NCI-H2107 treated with DMSO at 0.1 percent for 48 hours (cell line): ENCODE data around the gene UBE2I.

ENCODE experiments used
- DNase-seq: peaks from one replicate; lab custom pipeline; 2025; ENCODE audit not compliant: unreplicated experiment; lab: John Stamatoyannopoulos, UW

The UBE2I gene

GRCh38 chr16:1356061-1356900 lies 46.8 kb downstream of the UBE2I start:
- DNase-seq: no peak

GRCh38 chr16:1357906-1358566 lies 48.6 kb downstream of the UBE2I start:
- DNase-seq: no peak

GRCh38 chr16:1361685-1362360 lies 52.4 kb downstream of the UBE2I start:
- DNase-seq: no peak

GRCh38 chr16:1362807-1363206 lies 53.4 kb downstream of the UBE2I start:
- DNase-seq: no peak

- peak; percentile 25 for DNase-seq
Observed at GRCh38 chr16:1363501-1364041, 54.1 kb downstream of the UBE2I start.

- DNase-seq: no peak
Observed at GRCh38 chr16:1364510-1364909, 55.1 kb downstream of the UBE2I start.

GRCh38 chr16:1366060-1366711 lies 56.8 kb downstream of the UBE2I start:
- no peak for DNase-seq

GRCh38 chr16:1366712-1367299 lies 57.4 kb downstream of the UBE2I start:
- no peak for DNase-seq

GRCh38 chr16:1367486-1368174 lies 58.2 kb downstream of the UBE2I start:
- DNase-seq: no peak

- DNase-seq: no peak
Observed at GRCh38 chr16:1371054-1371978, 61.9 kb downstream of the UBE2I start.

- no peak for DNase-seq
Observed at GRCh38 chr16:1372292-1372950, 63.0 kb downstream of the UBE2I start.

- DNase-seq: no peak
Observed at GRCh38 chr16:1374418-1375297, 65.2 kb downstream of the UBE2I start.

GRCh38 chr16:1375298-1375640 lies 65.8 kb downstream of the UBE2I start:
- no peak for DNase-seq

- no peak for DNase-seq
Observed at GRCh38 chr16:1375741-1376410, 66.4 kb downstream of the UBE2I start.
